HG02973 (cell line): Measurements from ENCODE around the gene PURB.
"Not testable (repeated sequence)": the region's sequence is repeated elsewhere in the genome, so short reads cannot be mapped to it uniquely, and the experiment has no call there.

Source experiments
- ATAC-seq: cut with Tn5 transposase; IDR thresholded peaks from one replicate; pipeline ENCODE4 v1.9.1; 2021; ENCODE audit warnings: moderate library complexity; ENCODE audit not compliant: unreplicated experiment

PURB gene

GRCh38 chr7:44885394-44886317, at the start of gene PURB:
PURB (minus strand) TSS chr7:44885530; CDS start chr7:44885348, 182 bp downstream.
- ATAC-seq = peak; percentile 82

- no peak for ATAC-seq
Measured at GRCh38 chr7:44935016-44935415, 49.7 kb upstream of the PURB start.

GRCh38 chr7:44934510-44934909, 49.2 kb upstream of the PURB start:
- not testable (repeated sequence) for ATAC-seq

- ATAC-seq = no peak
Measured at GRCh38 chr7:44930921-44931320, 45.6 kb upstream of the PURB start.

GRCh38 chr7:44922351-44922694, 37.0 kb upstream of the PURB start:
- ATAC-seq = no peak

GRCh38 chr7:44921607-44922350, 36.4 kb upstream of the PURB start:
- ATAC-seq = peak; percentile 54

GRCh38 chr7:44920119-44920518, 34.8 kb upstream of the PURB start:
- ATAC-seq = no peak

- ATAC-seq = no peak
Measured at GRCh38 chr7:44918029-44918428, 32.7 kb upstream of the PURB start.

GRCh38 chr7:44917465-44917864, 32.1 kb upstream of the PURB start:
- no peak for ATAC-seq

- ATAC-seq = peak; percentile 54
Measured at GRCh38 chr7:44914992-44915607, 29.8 kb upstream of the PURB start.

GRCh38 chr7:44912775-44913347, 27.5 kb upstream of the PURB start:
- no peak for ATAC-seq

GRCh38 chr7:44911911-44912310, 26.6 kb upstream of the PURB start:
- no peak for ATAC-seq

GRCh38 chr7:44909596-44910389, 24.5 kb upstream of the PURB start:
- no peak for ATAC-seq

GRCh38 chr7:44906965-44907364, 21.6 kb upstream of the PURB start:
- no peak for ATAC-seq

GRCh38 chr7:44905002-44905635, 19.8 kb upstream of the PURB start:
- ATAC-seq = no peak

GRCh38 chr7:44899443-44899842, 14.1 kb upstream of the PURB start:
- no peak for ATAC-seq

- no peak for ATAC-seq
Measured at GRCh38 chr7:44898039-44898438, 12.7 kb upstream of the PURB start.

GRCh38 chr7:44897309-44897708, 12.0 kb upstream of the PURB start:
- no peak for ATAC-seq

- ATAC-seq = no peak
Measured at GRCh38 chr7:44894888-44895580, 9.7 kb upstream of the PURB start.
